Transverse colon (tissue), 4 donors: ENCODE results near the gene SIGLEC7. TPM values are rescaled to one million over a fixed set of nuclear protein-coding genes. Genes with fewer than 3 reads are reported as not detected.
"Not testable (repeated sequence)": the region's sequence is repeated elsewhere in the genome, so short reads cannot be mapped to it uniquely, and the experiment has no call there.

Experiments used
- DNase-seq: peaks from one replicate; pipeline ENCODE4 v3.0.0-alpha.2; 2019
- H3K27ac ChIP-seq, 4 donors: fragments of 200-600 bp; sonication (generic); 2 replicates each; pipeline ENCODE4 v1.5.1; 2016 to 2018; ENCODE audit warnings: inconsistent platforms in 4 of 4
- H3K27me3 ChIP-seq: fragments of 200-600 bp; sonication (generic); 2 replicates; pipeline ENCODE4 v1.5.1; 2017; ENCODE audit warnings: inconsistent platforms
- H3K36me3 ChIP-seq, 4 donors: fragments of 200-600 bp; sonication (generic); 2 replicates each; pipeline ENCODE4 v1.5.1; 2017 to 2019; ENCODE audit warnings: inconsistent platforms in 4 of 4
- H3K4me1 ChIP-seq, 4 donors: fragments of 200-600 bp; sonication (generic); 2 replicates each; pipeline ENCODE4 v1.5.1; 2017 to 2020; ENCODE audit warnings: inconsistent platforms in 4 of 4
- H3K4me3 ChIP-seq, 4 donors: fragments of 200-600 bp; sonication (generic); 1 replicate in 1 of 4; 2 replicates in 3 of 4; pipeline versions ENCODE4 v1.5.1 to v1.6.1; 2017 to 2019; ENCODE audit warnings: inconsistent platforms in 4 of 4
- H3K9me3 ChIP-seq, 2 donors: fragments of 200-600 bp; sonication (generic); 2 replicates each; pipeline ENCODE4 v1.5.1; 2017 to 2019; ENCODE audit warnings: inconsistent platforms in 2 of 2
- EP300 ChIP-seq: sonication (generic); formaldehyde crosslinking; IDR thresholded peaks from one replicate; pipeline ENCODE4 v1.6.1; 2017; ENCODE audit warnings: antibody characterized with exemption, low read depth
- POLR2A ChIP-seq: fragments of 450-650 bp; IDR thresholded peaks from one replicate; pipeline ENCODE4 v1.6.1; 2016; ENCODE audit warnings: antibody characterized with exemption, mild to moderate bottlenecking, moderate library complexity
- POLR2AphosphoS5 ChIP-seq, 3 donors: sonication (generic); formaldehyde crosslinking; IDR thresholded peaks; one replicate each; pipeline ENCODE4 v1.6.1; 2016; ENCODE audit warnings: antibody characterized with exemption in 3 of 3
- whole genome bisulfite sequencing, 2 donors: methylation state at CpG; one replicate each; pipeline ENCODE4 v1.1.5; 2018; ENCODE audit warnings: low coverage in 1 of 2; 5-methylcytosine and 5-hydroxymethylcytosine counted together
- in situ Hi-C, 4 donors: fragments of 200-750 bp; cut with MboI; loops; one replicate each; pipeline versions ENCODE4 v1.15.0 to v1.15.1; 2017; ENCODE audit warnings: low sequenced_read_pairs in 3 of 4, low pct_ligation_motif_present in 1 of 4, low pct_unique_long_range_greater_than_20kb in 1 of 4
- intact Hi-C: fragments of 100-400 bp; cut with DNase I; formaldehyde crosslinking; loops from one replicate; pipeline ENCODE4 v1.15.1; 2023; ENCODE audit warnings: low total_unique reads
- total RNA-seq, 4 donors: library from RNA; depleted of rRNA; stranded (reverse); fragments of >200 nt; gene quantifications; one replicate each; pipeline ENCODE4 v1.1.0, GENCODE V29; 2016
- TF ChIP-seq, protein P1 (sequence below), 5 experiments: fragments of 200-600 bp in 3 of 5; fragments of 450-650 bp in 2 of 5; sonication (generic) in 3 of 5; IDR thresholded peaks; 1 replicate in 2 of 5; 2 replicates in 3 of 5; pipeline ENCODE4 v1.5.1; 2016 to 2017; ENCODE audit warnings: antibody characterized with exemption in 5 of 5, inconsistent platforms in 3 of 5, mild to moderate bottlenecking in 2 of 5, moderate library complexity in 1 of 5

The SIGLEC7 gene
- total RNA-seq, 4 donors from 2014 or later: 0.82 to 2.1 TPM; not detected in 2

DNA sequence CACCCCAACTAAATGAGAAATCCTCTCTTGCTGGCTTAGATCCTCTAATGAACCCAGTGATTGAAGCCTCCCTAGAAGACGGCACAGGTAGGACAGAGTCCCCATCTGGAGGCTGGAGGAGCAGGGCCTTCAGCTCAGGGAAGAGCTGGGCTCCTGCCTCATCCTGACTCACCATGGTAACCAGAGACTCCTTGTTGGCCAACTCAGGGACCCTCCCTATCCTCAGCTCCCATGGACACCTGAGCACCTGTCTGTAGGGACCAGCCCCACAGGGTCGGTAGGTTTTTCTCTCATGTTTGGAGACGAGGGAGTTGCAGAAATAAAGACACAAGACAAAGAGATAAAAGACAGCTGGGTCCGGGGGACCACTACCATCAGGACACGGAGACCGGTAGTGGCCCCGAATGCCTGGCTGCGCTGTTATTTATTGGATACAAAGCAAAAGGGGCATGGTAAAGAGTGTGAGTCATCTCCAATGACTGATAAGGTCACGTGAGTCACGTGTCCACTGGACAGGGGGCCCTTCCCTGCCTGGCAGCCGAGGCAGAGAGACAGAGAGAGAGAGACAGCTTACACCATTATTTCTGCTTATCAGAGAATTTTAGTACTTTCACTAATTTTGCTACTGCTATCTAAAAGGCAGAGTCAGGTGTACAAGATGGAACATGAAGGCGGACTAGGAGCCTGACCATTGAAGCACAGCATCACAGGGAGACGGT, 26.6 kb downstream of the SIGLEC7 start:
- Histone ChIP-seq H3K4me3 (no peak overlapping the region), H3K27ac (no peak overlapping the region), H3K4me1 (peaks cover 0 to 4% (median 0%) of the 10 kb centered on the region in 4 donors), H3K27me3 (no peaks in the 10 kb centered on the region), H3K36me3 (no peaks in the 10 kb centered on the region), H3K9me3 (no peaks in the 10 kb centered on the region)
- intact Hi-C loops: no loop called here
- in situ Hi-C loops: no loop called here
- DNase-seq: no peak
- 74% methylated on average over 13 of the region's 13 CpGs; no CpG with 5 or more reads in 1 of the 2 donors for WGBS, 2 donors
- TF ChIP-seq POLR2A (no peak), EP300 (no peak)

DNA sequence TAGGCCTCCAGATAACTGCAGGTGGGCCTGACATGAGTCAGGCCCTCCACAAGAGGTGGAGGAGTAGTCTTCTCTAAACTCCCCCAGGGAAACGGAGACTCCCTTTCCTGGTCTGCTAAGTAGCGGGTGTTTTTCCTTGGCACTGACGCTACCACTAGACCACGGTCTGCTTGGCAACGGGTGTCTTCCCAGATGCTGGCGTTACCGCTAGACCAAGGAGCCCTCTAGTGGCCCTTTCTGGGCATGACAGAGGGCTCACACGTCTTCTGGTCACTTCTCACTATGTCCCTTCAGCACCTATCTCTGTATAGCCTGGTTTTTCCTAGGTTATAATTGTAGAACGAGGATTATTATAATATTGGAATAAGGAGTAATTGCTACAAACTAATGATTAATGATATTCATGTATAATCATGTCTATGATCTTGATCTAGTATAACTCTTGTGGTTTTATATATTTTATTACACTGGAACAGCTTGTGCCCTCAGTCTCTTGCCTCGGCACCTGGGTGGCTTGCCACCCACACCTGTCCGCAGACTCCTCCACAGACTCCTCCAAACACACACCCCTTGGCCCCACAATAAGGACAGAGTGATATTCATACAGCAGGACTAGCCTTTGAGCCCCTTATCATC, 27.3 kb downstream of the SIGLEC7 start:
- WGBS, 2 donors: 11 to 50% methylated on average over 2 to 10 of the region's 11 CpGs
- H3K36me3 ChIP-seq, H3K4me1 ChIP-seq, intact Hi-C loops, in situ Hi-C loops, H3K9me3 ChIP-seq, H3K27ac ChIP-seq, H3K27me3 ChIP-seq, H3K4me3 ChIP-seq: not testable (repeated sequence)
- TF ChIP-seq, protein P1, sequence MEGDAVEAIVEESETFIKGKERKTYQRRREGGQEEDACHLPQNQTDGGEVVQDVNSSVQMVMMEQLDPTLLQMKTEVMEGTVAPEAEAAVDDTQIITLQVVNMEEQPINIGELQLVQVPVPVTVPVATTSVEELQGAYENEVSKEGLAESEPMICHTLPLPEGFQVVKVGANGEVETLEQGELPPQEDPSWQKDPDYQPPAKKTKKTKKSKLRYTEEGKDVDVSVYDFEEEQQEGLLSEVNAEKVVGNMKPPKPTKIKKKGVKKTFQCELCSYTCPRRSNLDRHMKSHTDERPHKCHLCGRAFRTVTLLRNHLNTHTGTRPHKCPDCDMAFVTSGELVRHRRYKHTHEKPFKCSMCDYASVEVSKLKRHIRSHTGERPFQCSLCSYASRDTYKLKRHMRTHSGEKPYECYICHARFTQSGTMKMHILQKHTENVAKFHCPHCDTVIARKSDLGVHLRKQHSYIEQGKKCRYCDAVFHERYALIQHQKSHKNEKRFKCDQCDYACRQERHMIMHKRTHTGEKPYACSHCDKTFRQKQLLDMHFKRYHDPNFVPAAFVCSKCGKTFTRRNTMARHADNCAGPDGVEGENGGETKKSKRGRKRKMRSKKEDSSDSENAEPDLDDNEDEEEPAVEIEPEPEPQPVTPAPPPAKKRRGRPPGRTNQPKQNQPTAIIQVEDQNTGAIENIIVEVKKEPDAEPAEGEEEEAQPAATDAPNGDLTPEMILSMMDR (IDR thresholded peaks at IDR 0.05): peak; percentile 57 to 87 (median 81)
- DNase-seq: peak; percentile 70

DNA sequence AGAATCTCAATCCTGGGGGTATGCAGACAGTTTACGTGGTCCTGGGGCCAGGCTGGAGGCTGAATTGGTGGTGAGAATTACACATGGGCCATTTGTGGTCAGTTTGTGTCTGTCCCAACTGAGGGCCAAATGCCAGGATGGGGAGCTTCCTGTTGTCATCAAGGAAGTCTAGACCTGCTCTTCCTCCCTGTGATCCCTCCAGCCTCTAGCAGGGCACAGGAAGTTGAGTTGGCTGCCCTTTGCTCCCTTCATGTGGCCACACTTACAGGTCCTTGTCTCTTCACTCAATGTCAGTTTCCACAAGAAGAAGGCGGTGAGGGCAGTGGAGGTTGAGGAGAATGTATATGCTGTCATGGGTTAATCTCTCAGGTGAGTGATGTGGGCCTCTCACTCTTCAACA, 30.1 kb downstream of the SIGLEC7 start:
- no peak overlapping the region for H3K27ac ChIP-seq
- no peak overlapping the region for H3K4me3 ChIP-seq
- in situ Hi-C loops (no loop called here), intact Hi-C loops (no loop called here)
- no peak for DNase-seq
- H3K36me3 ChIP-seq: no peaks in the 10 kb centered on the region
- WGBS, 2 donors: 97% methylated on average over 2 of the region's 2 CpGs; no CpG with 5 or more reads in 1 of the 2 donors
- TF ChIP-seq EP300 (no peak), POLR2A (no peak), POLR2AphosphoS5 (IDR thresholded peaks at IDR 0.05) (no peak)
- peaks cover 0 to 4% (median 0%) of the 10 kb centered on the region in 4 donors for H3K4me1 ChIP-seq
- H3K9me3 ChIP-seq: no peaks in the 10 kb centered on the region
- H3K27me3 ChIP-seq: no peaks in the 10 kb centered on the region

DNA sequence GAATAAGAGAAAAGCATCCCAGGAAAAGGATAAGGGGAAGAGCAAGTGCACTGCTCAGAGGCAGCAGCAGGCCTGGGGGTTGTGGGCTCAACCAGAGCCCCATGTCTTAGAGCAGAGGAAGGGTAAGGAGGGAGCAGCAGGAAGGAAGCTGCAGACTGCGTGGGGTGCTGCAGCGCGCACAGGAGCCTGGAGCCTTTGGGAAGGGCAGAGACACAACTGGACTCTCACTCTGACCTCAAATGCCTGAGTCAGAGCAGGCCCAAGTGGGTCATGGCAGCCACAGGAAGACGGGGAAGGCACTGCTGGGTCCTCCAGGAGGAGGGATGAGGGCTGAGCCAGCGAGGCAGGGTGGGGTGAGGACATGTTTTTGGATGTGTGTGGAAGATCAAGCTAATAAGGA, 31.6 kb downstream of the SIGLEC7 start:
- in situ Hi-C loops (no loop called here), intact Hi-C loops (no loop called here)
- Histone ChIP-seq H3K9me3 (no peaks in the 10 kb centered on the region), H3K36me3 (no peaks in the 10 kb centered on the region), H3K4me1 (peaks cover 0 to 4% (median 0%) of the 10 kb centered on the region in 4 donors), H3K27ac (no peak overlapping the region), H3K27me3 (no peaks in the 10 kb centered on the region), H3K4me3 (no peak overlapping the region)
- no peak for DNase-seq
- 20 to 67% methylated on average over 1 to 5 of the region's 5 CpGs for WGBS, 2 donors
- TF ChIP-seq POLR2AphosphoS5 (IDR thresholded peaks at IDR 0.05): no peak
- no peak for TF ChIP-seq POLR2A
- TF ChIP-seq, protein P1 (IDR thresholded peaks at IDR 0.05): no peak
- no peak for TF ChIP-seq EP300

DNA sequence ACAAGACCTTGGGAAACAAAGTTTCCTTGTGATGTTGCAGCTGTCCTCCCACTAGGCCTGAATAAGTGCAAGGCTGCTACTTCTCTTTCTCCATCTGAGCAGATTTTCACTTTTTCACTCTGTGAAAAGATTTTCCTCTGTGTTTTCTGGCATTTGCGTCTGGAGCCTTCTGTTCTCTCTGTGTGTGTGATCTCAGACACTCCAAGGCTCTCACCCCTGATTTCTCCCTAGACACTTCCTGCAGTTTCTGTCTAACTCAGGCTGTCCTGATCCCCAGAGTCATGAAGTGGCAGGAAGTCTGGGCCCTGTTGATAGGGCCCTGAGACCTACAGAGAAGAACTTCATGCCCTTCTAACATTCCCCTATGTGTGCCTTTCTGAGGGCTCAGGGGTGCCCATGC, 37.2 kb downstream of the SIGLEC7 start:
- Histone ChIP-seq H3K36me3 (no peaks in the 10 kb centered on the region), H3K27ac (no peak overlapping the region), H3K27me3 (peaks cover 11% of the 10 kb centered on the region), H3K9me3 (no peaks in the 10 kb centered on the region), H3K4me3 (no peak overlapping the region), H3K4me1 (no peaks in the 10 kb centered on the region)
- in situ Hi-C loops (no loop called here), intact Hi-C loops (no loop called here)
- DNase-seq: no peak
- TF ChIP-seq, protein P1 (IDR thresholded peaks at IDR 0.05): no peak
- no peak for TF ChIP-seq POLR2AphosphoS5 (IDR thresholded peaks at IDR 0.05)
- no peak for TF ChIP-seq EP300
- 43 to 60% methylated on average over 1 of the region's 1 CpG for WGBS, 2 donors
